H1 (cell line): Measurements from ENCODE around the gene RPTOR.

Source experiments
- JUND ChIP-seq: IDR thresholded peaks from 2 replicates; pipeline ENCODE4 v1.6.1; 2011; ENCODE audit warnings: mild to moderate bottlenecking, improper control_type of control experiment, low read length
- POLR2A ChIP-seq, 2 experiments: IDR thresholded peaks; 1 replicate in 1 of 2; 2 replicates in 1 of 2; pipeline ENCODE4 v1.6.1; 2011; ENCODE audit warnings: low read depth in 2 of 2, low read length in 2 of 2, mild to moderate bottlenecking in 2 of 2; ENCODE audit errors: control extremely low read depth in 1 of 2
- RBBP5 ChIP-seq: IDR thresholded peaks from 2 replicates; pipeline ENCODE4 v1.7.1; 2012; ENCODE audit warnings: low read depth, mild to moderate bottlenecking, inconsistent platforms, low read length, moderate library complexity, borderline replicate concordance
- TCF12 ChIP-seq: IDR thresholded peaks from 2 replicates; pipeline ENCODE4 v1.6.1; 2011; ENCODE audit warnings: low read depth, mild to moderate bottlenecking, low read length
- TF ChIP-seq, protein P1 (sequence below), 3 experiments: IDR thresholded peaks; 1 replicate in 2 of 3; 2 replicates in 1 of 3; pipeline versions ENCODE4 v1.5.1 to v1.6.1; 2011; ENCODE audit warnings: low read length in 3 of 3, mild to moderate bottlenecking in 3 of 3, inconsistent platforms in 2 of 3, low read depth in 1 of 3, moderate library complexity in 1 of 3; ENCODE audit not compliant: insufficient read depth in 1 of 3; ENCODE audit errors: control extremely low read depth in 1 of 3
- TF ChIP-seq, protein P2 (sequence below): IDR thresholded peaks from 2 replicates; pipeline ENCODE4 v1.6.1; 2012; ENCODE audit warnings: inconsistent platforms

- TF ChIP-seq RBBP5 (no peak), POLR2A (IDR thresholded peaks at IDR 0.05; ENCODE audit: control extremely low read depth in 1 of 2, low read depth in 2 of 2, low read length in 2 of 2) (no peak), JUND (no peak), TCF12 (no peak)
- TF ChIP-seq, protein P1, sequence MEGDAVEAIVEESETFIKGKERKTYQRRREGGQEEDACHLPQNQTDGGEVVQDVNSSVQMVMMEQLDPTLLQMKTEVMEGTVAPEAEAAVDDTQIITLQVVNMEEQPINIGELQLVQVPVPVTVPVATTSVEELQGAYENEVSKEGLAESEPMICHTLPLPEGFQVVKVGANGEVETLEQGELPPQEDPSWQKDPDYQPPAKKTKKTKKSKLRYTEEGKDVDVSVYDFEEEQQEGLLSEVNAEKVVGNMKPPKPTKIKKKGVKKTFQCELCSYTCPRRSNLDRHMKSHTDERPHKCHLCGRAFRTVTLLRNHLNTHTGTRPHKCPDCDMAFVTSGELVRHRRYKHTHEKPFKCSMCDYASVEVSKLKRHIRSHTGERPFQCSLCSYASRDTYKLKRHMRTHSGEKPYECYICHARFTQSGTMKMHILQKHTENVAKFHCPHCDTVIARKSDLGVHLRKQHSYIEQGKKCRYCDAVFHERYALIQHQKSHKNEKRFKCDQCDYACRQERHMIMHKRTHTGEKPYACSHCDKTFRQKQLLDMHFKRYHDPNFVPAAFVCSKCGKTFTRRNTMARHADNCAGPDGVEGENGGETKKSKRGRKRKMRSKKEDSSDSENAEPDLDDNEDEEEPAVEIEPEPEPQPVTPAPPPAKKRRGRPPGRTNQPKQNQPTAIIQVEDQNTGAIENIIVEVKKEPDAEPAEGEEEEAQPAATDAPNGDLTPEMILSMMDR (IDR thresholded peaks at IDR 0.05; ENCODE audit: control extremely low read depth in 1 of 3, insufficient read depth in 1 of 3, low read depth in 1 of 3, low read length in 3 of 3) = peak in 1 of 3 experiments; percentile 9; a peak in 1 of 4 replicates
- TF ChIP-seq, protein P2, sequence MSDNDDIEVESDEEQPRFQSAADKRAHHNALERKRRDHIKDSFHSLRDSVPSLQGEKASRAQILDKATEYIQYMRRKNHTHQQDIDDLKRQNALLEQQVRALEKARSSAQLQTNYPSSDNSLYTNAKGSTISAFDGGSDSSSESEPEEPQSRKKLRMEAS = no peak
These were observed 455.1 kb downstream of the RPTOR start for GRCh38 chr17:80999536-81000333.
